LoVo (cell line): Measurements from ENCODE around the gene KLK1.
"Not testable (repeated sequence)": the region's sequence is repeated elsewhere in the genome, so short reads cannot be mapped to it uniquely, and the experiment has no call there.

ENCODE experiments used
- DNase-seq: peaks from one replicate; pipeline ENCODE4 v3.0.0-alpha.2; 2016; ENCODE audit warnings: low spot score

KLK1 gene

GRCh38 chr19:50814883-50815282 lies 8.7 kb downstream of the KLK1 start:
- no peak for DNase-seq

GRCh38 chr19:50812474-50812873 lies 11.1 kb downstream of the KLK1 start:
- DNase-seq = no peak

GRCh38 chr19:50811622-50812238 lies 11.9 kb downstream of the KLK1 start:
- DNase-seq = not testable (repeated sequence)

- no peak for DNase-seq
Measured at GRCh38 chr19:50808856-50809255, 14.7 kb downstream of the KLK1 start.

- DNase-seq = peak; percentile 99
Measured at GRCh38 chr19:50804420-50805272, 18.9 kb downstream of the KLK1 start.

- no peak for DNase-seq
Measured at GRCh38 chr19:50803633-50804419, 19.8 kb downstream of the KLK1 start.

GRCh38 chr19:50801107-50801506 lies 22.5 kb downstream of the KLK1 start:
- DNase-seq = no peak

GRCh38 chr19:50799547-50799851 lies 24.1 kb downstream of the KLK1 start:
- DNase-seq = no peak

- no peak for DNase-seq
Measured at GRCh38 chr19:50798659-50799546, 24.7 kb downstream of the KLK1 start.

- no peak for DNase-seq
Measured at GRCh38 chr19:50797781-50798658, 25.6 kb downstream of the KLK1 start.

- no peak for DNase-seq
Measured at GRCh38 chr19:50797429-50797780, 26.2 kb downstream of the KLK1 start.

- no peak for DNase-seq
Measured at GRCh38 chr19:50796634-50797428, 26.8 kb downstream of the KLK1 start.

- no peak for DNase-seq
Measured at GRCh38 chr19:50796128-50796633, 27.4 kb downstream of the KLK1 start.

GRCh38 chr19:50795664-50796073 lies 27.9 kb downstream of the KLK1 start:
- no peak for DNase-seq

GRCh38 chr19:50794876-50795663 lies 28.5 kb downstream of the KLK1 start:
- no peak for DNase-seq

GRCh38 chr19:50794074-50794875 lies 29.3 kb downstream of the KLK1 start:
- no peak for DNase-seq

- DNase-seq = no peak
Measured at GRCh38 chr19:50793558-50794065, 30.0 kb downstream of the KLK1 start.
